IPS-20b (cell line): ENCODE results near the gene DGCR2.

Source experiments
- H3K27ac ChIP-seq: one replicate; pipeline ENCODE4 v1.5.1; 2013; ENCODE audit warnings: low read length
- H3K27me3 ChIP-seq: 2 replicates; pipeline ENCODE4 v1.6.1; 2013; ENCODE audit warnings: mild to moderate bottlenecking, low read length, inconsistent platforms; ENCODE audit not compliant: insufficient read depth
- H3K36me3 ChIP-seq: 2 replicates; pipeline ENCODE4 v1.6.1; 2013; ENCODE audit warnings: low read depth, mild to moderate bottlenecking, inconsistent platforms, low read length, moderate library complexity; ENCODE audit not compliant: insufficient read depth
- H3K4me1 ChIP-seq: 2 replicates; pipeline ENCODE4 v1.6.1; 2013; ENCODE audit warnings: mild to moderate bottlenecking, control low read depth, inconsistent platforms, low read length, moderate library complexity; ENCODE audit not compliant: insufficient read depth
- H3K4me3 ChIP-seq: 2 replicates; pipeline ENCODE4 v1.5.1; 2013; ENCODE audit warnings: mild to moderate bottlenecking, low read length, inconsistent platforms
- H3K9ac ChIP-seq: 2 replicates; pipeline ENCODE4 v1.6.1; 2013; ENCODE audit warnings: low read depth, mild to moderate bottlenecking, inconsistent platforms, low read length, moderate library complexity
- H3K9me3 ChIP-seq: 2 replicates; pipeline ENCODE4 v1.6.1; 2013; ENCODE audit warnings: mild to moderate bottlenecking, low read depth, low read length, inconsistent platforms; ENCODE audit not compliant: insufficient read depth

Gene DGCR2

DNA sequence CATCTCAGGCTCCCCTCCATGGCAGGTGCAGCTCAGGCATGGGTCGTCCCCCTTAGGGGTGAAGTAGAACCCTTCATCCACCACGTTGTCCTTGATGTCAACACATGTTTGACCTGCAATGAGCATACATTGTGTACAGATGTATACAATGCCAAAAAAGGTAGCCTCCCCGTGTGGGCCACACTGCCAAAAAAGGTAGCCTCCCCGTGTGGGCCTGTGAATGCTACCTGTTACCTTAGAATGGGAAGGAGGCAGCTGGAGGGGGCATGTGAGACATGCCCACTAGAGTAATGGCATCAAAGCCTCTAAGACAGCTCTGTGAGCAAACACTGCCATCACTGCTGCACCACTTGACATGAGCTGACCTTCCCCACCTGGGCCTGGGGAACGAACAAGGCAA is 73.7 kb downstream of the DGCR2 start:
- H3K9ac ChIP-seq = no peak overlapping the region
- peaks cover 88% of the 10 kb centered on the region for H3K36me3 ChIP-seq

DNA sequence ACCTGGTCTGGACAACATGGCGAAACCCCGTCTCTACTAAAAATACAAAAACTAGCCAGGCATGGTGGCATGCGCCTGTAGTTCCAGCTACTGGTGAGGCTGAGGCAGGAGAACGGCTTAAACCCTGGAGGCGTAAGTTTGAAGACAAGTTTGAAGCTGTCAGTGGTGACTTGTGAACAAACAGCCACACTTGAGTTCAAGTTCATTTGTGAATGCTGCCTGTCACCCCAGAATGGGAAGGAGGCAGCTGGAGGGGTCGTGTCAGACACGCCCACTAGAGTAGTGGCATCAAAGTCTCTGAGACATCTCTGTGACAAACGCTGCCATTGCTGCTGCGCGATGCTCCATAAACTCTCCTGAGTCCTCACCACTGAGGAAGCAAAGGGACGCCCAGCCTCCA is 74.2 kb downstream of the DGCR2 start:
- no peak overlapping the region for H3K27ac ChIP-seq
- peaks cover 88% of the 10 kb centered on the region for H3K36me3 ChIP-seq

More for the DNA sequence above, 73.7 kb downstream of the DGCR2 start:
- Histone ChIP-seq H3K4me1 (no peaks in the 10 kb centered on the region), H3K4me3 (no peak overlapping the region), H3K9me3 (no peaks in the 10 kb centered on the region), H3K27ac (no peak overlapping the region), H3K27me3 (no peaks in the 10 kb centered on the region)

DNA sequence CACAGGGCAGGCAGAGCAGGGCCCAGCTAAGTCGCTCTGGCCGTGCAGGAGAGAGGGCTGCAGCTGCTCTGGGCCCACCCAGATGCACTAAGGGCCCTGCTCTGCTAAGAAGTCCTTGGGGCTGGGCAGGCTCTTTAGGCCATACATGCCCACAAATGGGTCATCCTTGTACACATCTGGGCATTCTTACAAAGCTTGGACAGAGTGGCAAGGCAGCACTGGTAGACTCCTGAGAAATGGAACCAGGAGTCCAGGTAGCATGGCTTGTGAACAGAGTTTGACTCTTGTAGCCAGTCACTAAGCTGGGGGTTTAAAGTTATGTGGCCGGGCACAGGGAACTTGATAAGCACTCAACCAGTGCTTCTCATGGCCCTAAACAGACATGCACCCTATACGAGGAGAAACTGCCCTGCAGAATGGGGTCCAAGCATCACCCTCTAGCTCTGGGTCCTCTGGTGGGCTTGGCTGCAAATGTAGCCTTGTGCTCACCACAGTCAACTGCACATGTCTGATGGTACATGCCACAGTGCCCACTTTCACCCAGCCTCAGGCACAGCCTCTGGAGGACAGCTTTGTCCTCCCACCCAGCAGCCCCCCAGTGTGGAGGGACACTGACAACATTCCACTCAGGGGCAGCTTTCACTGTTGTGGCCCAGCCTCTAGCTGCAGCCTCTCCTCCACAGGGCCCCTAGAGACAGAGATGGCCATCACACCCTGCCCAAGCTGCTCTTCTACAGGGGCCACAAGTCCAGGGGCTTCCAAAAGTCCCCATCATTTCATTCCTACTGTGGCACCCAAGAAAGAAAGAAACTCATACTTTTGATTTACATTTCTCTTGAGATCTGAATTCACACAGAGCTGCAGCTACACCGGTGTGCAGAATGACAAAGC is 75.2 kb downstream of the DGCR2 start:
- Histone ChIP-seq H3K9me3 (no peaks in the 10 kb centered on the region), H3K4me1 (no peaks in the 10 kb centered on the region), H3K36me3 (peaks cover 85% of the 10 kb centered on the region), H3K27me3 (no peaks in the 10 kb centered on the region), H3K27ac (no peak overlapping the region), H3K9ac (no peak overlapping the region), H3K4me3 (no peak overlapping the region)

More for the DNA sequence above, 74.2 kb downstream of the DGCR2 start:
- Histone ChIP-seq H3K9ac (no peak overlapping the region), H3K4me3 (no peak overlapping the region), H3K27me3 (no peaks in the 10 kb centered on the region), H3K4me1 (no peaks in the 10 kb centered on the region), H3K9me3 (no peaks in the 10 kb centered on the region)

DNA sequence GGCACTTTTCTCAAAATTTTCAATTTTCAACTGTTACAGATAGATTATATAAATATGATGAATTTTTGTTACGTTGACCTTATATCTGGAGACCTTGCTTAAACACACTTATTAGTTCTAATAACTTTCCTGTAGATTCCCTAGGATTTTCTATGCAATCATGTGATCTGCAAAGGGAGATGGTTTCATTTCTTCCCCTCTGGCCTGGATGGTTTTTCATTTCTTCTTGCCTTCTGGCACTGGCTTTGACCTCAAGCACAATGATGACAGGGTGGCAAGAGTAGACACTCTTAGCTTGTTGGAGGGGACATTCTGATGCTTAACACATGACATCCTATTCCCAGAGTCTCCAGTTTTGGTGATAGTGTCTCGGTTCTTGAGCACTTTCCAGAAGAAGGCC is 75.9 kb downstream of the DGCR2 start:
- no peaks in the 10 kb centered on the region for H3K27me3 ChIP-seq
- no peak overlapping the region for H3K27ac ChIP-seq
- H3K9ac ChIP-seq = no peak overlapping the region
- H3K36me3 ChIP-seq = peaks cover 87% of the 10 kb centered on the region
- no peaks in the 10 kb centered on the region for H3K4me1 ChIP-seq
- H3K9me3 ChIP-seq = no peaks in the 10 kb centered on the region
- no peak overlapping the region for H3K4me3 ChIP-seq

DNA sequence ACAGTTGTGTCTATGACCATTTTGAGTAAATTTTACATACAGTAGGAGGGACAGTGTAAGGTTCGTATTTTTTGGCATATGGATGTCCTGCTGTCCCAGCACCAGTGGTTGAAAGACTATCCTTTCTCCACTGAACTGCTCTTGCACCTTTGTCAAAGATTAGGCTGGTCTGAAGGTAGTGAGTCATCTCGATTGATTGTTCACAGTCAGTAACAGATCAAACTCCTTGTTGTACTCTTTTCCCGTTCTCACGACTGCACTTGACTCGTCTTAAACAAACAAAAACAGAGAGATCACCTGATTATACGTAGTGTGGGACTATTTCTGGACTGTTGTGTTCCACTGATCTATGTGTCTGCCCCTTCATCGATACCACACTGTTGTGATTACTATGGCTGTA is 77.1 kb downstream of the DGCR2 start:
- H3K4me1 ChIP-seq = no peaks in the 10 kb centered on the region
- H3K27me3 ChIP-seq = no peaks in the 10 kb centered on the region
- no peak overlapping the region for H3K27ac ChIP-seq
- H3K9me3 ChIP-seq = no peaks in the 10 kb centered on the region
- peaks cover 93% of the 10 kb centered on the region for H3K36me3 ChIP-seq
- H3K9ac ChIP-seq = no peak overlapping the region
- H3K4me3 ChIP-seq = no peak overlapping the region

DNA sequence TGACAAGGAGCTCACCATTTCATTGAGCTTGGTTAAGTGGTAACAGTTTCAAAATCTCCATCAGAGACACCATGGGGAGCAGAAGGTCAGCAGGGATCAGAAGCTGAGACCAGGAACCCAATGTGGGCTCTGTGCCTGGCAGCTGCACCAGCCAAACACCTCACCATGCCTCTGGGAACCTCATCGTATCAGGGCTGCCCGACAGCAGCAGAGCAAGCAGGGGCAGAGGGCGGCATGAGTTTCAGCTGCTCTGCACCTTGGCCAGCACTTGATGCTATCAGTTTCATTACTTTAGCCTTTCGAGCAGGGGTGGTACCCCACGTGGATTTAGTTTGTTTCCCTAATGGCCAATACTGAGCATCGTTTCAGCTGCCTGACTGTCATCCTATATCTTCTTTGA is 77.8 kb downstream of the DGCR2 start:
- no peaks in the 10 kb centered on the region for H3K4me1 ChIP-seq
- no peak overlapping the region for H3K4me3 ChIP-seq
- peaks cover 90% of the 10 kb centered on the region for H3K36me3 ChIP-seq
- H3K27me3 ChIP-seq = no peaks in the 10 kb centered on the region
- H3K9ac ChIP-seq = no peak overlapping the region
- H3K27ac ChIP-seq = no peak overlapping the region
- no peaks in the 10 kb centered on the region for H3K9me3 ChIP-seq

DNA sequence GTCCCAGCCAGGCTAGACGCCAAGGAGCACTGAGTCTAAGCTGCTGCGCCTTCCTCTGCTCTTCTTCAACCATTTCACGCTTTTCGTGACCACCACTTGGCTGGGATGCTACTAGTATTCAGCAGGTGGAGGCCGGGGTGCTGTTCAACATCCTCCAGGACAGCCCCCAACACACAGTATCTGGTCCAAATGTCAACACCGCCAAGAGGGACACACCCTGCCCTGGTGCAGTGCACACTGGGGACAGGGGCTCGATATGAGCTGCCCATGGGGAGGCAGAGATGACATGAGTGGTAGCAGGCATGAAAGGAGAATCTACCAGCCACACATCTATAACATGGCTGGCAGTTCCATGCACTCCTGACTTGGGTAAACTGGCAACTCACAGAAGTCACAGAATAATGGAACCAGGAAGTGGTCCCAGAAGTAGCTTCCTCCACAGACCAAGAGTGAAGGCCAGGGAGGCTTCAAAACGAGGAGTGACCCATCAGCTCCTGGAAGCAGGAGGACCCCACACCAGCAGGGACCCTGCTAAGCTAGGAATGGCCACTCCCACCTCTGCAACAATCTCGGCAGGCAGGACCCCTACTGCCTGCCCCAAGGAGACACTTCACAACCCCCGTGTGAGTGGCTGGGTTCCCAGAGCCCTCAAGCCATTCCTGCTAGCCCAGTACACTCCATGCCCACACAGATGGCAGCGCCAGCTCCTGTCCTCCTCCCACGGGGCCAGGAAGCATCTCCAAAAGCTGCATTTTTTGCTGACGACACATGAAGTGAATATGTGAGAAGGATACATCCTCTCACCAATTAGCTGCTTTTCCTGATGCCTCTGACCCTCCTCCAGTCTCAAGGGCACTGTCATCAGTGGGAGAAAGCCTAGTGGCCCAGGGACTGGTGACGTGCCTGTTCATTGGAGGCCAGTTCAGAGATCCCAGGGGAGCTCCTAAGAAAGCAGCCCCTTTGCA is 78.8 kb downstream of the DGCR2 start:
- Histone ChIP-seq H3K4me3 (no peak overlapping the region), H3K9me3 (no peaks in the 10 kb centered on the region), H3K27ac (no peak overlapping the region), H3K27me3 (no peaks in the 10 kb centered on the region), H3K36me3 (peaks cover 80% of the 10 kb centered on the region), H3K4me1 (no peaks in the 10 kb centered on the region), H3K9ac (no peak overlapping the region)

DNA sequence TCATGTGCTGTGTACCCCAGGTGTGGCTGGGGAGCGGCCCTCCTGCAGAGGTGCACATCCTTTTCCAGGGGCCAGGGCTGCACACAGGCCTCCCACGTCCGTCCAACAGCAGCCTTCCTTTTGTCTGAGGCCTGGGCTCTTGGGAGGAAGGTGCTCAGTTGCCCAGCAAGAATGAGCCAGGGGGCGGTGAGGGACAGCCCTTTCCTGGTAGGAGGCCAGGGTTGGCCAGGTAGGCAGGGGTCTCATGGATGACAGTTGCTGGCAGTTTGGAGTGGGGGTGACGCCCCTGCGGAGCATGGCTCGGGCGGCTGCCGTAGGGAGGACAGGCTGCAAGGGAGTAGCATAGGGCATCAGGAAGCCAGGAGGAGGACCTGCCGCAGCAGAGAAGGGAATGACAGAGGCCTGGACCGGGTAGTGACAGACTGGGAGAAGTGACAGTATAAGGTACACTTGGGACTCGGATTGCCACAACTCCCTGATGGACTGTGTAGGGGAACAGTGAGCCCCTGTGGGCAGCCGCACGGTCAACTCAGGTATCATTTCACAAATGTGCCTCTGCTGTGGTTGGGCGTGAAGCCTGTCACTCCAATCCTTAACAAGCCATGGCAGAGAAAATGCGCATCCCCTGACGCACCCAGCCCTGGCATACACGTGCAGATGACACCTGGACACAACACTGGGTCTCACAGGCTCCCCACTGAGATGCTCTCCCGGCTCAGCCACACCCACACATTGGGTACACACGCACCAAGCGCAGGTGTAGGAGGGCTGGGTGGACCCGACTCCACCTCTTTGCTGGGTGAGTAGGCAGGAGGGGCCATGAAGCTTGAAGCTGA is 79.7 kb downstream of the DGCR2 start:
- Histone ChIP-seq H3K27me3 (no peaks in the 10 kb centered on the region), H3K9me3 (no peaks in the 10 kb centered on the region), H3K4me3 (no peak overlapping the region), H3K9ac (no peak overlapping the region), H3K27ac (no peak overlapping the region), H3K4me1 (no peaks in the 10 kb centered on the region), H3K36me3 (peaks cover 71% of the 10 kb centered on the region)

DNA sequence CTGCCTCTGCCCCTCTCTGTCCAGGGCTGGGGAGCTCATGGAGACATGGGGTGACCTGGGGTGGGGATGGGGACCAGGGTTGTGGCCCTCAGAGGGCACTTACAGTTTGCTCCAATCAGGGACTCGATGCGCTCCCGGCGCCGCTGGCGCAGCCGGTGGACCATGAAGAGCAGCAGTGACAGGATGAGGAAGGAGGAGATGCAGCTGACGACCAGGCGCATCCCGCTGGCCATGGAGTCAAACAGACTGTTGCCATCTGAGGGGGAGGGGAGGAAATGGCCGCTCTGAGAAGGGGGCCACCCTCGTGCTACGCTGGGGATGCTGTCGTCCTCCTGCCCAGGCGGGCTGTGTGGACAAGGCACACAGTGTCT is 80.5 kb downstream of the DGCR2 start:
- peaks cover 63% of the 10 kb centered on the region for H3K36me3 ChIP-seq
- H3K27ac ChIP-seq = no peak overlapping the region
- no peaks in the 10 kb centered on the region for H3K4me1 ChIP-seq
- no peaks in the 10 kb centered on the region for H3K27me3 ChIP-seq
- H3K9me3 ChIP-seq = no peaks in the 10 kb centered on the region
- no peak overlapping the region for H3K4me3 ChIP-seq
- no peak overlapping the region for H3K9ac ChIP-seq

DNA sequence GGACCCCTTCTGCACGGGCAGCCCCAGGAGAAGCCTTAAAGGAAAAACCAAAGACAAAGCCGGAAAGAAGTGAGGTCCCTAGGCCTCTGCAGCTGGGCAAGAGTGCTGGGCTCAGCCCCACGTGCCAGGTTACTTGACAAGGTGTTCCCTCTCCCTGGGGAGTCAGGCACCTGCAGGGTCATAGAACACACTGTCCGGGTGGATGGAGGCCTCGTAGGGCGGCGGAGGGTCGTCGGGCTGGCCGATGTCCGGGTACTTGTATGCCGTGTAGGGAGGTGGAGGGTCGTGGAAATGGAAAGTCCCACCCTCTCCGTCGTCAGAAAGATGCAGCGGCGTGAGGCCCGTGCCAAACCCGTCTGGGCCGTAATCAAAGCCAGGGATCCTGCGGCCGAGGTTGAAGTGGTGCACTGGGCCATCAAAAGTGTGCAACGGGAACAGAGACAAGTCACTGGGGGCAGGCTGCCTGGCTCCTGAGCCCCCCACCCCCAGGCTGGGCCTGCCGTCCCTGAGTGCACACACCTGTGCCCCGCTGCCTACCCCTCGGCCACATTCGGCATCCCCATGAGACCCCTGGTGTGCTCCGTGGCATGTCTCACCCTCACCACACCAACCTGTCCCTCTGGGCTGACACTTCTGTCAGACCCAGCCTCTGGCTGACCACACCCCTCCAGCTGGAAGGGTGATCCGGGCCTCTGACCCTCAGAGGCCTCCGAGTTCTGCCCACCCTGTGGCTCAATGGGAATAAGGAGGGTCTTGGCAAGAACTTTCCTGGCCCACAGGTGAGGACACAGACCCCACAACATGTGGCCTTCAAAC is 81.1 kb downstream of the DGCR2 start:
- no peak overlapping the region for H3K27ac ChIP-seq
- no peaks in the 10 kb centered on the region for H3K9me3 ChIP-seq
- peaks cover 59% of the 10 kb centered on the region for H3K36me3 ChIP-seq
- H3K27me3 ChIP-seq = no peaks in the 10 kb centered on the region
- H3K4me1 ChIP-seq = no peaks in the 10 kb centered on the region
- H3K4me3 ChIP-seq = no peak overlapping the region
- no peak overlapping the region for H3K9ac ChIP-seq
